Nucleus accumbens (tissue), 56 donors: Measurements from ENCODE around the gene LTF.
"Not testable (repeated sequence)": the region's sequence is repeated elsewhere in the genome, so short reads cannot be mapped to it uniquely, and the experiment has no call there.

Experiments
- DNase-seq, 56 donors: peaks; one replicate each; lab custom pipeline; 2025; lab: John Stamatoyannopoulos, UW

The LTF gene

DNA sequence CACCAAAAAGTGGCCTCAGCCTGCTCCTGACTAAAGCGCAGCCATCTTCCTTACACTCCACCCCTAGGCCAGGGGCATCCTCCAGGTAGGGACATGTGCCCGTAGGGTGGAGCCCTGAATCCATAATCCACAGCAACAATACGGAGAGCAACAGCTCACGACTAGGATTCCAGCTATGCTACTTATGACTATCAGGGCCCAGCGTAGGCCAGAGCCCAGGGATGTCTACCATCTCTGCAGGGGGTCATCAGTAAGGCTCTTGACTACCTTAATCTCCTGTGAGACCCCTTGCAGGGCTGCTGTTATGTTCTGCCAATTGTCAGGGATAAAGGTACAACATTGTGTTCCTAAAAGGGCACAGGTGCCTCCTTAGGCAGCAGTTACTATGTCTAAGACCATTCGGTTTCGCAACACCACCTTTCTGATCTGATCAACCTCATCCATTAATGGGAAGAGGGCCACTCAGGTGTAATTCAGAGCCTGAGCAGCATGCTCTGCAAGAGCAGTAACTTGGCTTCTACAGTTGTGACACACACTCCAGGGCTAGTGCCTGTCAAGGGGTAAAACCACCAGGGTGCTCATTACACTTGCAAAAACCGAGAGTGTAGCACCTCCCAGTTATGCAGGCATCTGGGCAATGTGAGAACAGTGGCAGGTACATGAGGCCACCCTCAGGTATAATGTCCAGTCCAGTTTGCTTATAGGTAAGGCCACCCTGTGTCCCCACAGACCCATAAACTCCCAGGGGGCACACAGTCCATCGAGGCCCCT is 46.7 kb downstream of the LTF start:
- no peak for DNase-seq

DNA sequence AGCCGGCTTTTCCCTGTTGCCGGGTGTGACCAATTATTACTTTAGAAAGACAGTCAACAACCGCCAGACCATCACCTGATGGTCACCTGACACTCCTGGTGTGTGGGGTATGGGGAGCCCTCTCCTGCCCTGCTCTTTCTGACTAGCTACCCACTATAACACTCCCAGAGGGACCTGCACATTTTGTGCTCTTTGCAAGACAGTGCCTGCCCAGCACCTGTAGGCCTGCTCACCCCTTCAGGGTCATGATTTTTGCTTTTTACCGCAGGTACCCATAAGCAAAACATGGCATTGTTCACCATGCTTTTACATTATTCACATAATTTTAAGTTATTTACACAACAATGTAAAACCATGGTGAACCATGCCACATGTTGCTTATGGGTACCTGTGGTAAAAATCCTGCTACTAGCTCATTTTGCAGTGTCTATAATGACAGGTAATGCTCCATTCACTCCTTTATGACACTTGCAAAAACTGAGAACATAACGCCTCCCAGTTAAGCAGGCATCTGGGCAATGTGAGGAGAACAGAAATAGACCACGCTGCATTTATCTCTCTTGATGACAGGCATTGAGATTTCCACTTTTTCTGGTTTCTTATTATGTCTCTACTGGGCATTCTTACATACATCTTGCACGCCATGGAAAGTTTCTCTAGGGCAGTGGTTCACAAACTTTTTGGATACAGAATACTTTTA is 47.7 kb downstream of the LTF start:
- DNase-seq, result no peak

DNA sequence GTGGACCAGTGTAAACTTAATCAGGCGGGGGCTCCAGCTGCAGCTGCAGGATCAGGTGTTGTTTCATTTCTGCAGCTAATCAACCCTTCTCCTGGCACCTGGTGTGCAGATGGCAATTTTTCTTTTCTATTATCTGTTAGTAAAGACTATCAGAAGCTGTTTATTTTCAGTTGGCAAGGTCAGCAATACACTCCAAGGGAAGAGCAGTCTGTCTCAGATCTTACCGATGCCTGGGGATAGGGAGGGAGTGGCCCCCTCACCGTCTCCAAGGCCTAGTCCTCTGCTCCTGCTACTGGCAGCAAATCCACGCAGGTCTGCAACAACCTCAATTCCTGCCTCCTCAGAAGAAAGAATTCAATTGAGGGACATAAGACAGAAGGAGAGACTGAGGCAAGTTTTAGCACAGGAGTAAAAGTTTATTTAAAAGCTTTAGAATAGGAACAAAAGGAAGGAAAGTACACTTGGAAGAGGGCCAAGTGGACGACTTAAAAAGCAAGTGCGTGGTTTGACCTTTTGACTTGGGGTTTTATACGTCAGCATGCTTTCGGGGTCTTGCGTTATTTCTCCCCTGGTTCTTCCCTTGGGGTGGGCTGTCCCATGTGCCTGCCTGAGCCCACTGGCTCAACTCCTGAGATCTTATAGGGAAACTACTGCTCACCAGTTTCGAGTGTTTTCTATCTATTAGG is 48.4 kb downstream of the LTF start:
- DNase-seq, result no peak

DNA sequence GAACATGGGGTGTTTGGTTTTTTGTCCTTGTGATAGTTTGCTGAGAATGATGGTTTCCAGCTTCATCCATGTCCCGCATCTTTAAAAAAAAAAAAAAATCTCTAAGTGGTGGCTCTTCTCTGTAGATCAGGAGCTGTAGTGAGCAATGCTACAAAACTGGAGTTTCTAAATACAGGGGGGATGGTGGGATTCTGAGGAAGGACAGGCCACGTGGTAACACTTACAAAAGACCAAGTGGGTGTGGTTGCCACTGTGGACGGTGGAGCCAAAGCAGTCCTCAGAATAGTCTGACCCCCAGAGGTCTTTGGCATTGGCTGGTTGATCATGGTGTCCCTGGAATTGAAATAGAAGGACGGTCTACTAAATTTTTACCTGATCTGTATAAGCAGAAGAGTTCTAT is 50.0 kb downstream of the LTF start:
- DNase-seq, result no peak

DNA sequence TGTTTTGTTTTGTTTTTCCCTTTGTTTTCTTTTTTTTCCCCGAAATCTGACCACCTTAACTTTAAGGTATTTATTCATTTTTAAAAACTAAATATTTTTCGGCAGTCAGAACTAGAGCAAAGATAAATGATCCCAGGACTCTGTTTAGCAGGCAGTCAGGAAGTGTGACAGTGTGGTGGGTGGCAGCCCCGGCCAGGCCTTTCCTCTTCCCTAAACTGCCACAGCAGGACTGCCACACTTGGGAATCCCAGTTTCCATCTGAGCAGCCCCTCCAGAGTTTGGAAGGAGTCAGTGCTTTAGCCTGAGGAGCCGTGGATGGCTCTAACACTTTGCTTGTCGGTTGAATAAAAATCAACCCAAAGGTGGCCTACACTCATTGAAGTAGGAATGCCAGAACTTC is 50.8 kb downstream of the LTF start:
- DNase-seq, result no peak

DNA sequence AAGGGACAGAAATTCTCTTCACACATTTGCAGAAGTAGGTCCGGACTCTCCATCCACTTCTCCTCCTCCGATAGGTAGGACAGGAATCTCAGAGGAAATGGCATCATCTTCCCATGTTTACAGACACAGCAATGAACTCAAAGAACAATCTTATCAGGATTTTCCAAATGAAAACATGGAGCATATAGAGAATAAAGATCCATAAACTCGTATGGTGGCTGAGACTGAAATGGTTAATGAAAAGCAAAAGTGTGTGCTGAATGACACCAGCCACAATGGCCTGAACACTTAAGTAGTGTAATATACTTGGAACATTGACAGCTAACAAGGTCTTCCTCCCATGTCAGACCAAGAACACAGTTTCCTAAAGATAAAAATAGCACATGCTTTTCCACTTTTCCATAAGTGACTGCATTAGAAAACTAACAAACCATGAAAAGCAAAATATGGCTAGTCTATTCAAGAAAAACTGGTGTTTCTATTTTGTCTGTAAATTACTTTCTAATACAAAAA is 51.9 kb downstream of the LTF start:
- DNase-seq, result no peak

DNA sequence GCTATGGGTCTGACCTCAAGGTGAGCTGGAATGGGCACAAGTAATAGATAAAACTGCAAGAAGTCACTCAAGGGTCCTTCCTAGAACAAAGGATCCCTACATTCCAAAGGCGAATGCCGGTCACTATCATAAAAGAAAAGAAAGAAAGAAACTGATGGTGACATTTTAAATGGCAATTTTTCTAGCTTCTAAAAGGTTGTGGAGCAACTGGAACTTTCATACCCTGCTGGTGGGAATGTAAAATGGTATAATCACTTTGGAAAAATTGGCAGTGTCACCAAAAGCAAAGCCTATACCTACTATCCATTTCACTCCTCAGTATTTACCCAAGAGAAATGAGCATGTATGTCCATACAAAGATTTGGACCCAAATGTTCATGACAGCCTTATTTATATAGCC is 53.4 kb downstream of the LTF start:
- DNase-seq, result no peak

DNA sequence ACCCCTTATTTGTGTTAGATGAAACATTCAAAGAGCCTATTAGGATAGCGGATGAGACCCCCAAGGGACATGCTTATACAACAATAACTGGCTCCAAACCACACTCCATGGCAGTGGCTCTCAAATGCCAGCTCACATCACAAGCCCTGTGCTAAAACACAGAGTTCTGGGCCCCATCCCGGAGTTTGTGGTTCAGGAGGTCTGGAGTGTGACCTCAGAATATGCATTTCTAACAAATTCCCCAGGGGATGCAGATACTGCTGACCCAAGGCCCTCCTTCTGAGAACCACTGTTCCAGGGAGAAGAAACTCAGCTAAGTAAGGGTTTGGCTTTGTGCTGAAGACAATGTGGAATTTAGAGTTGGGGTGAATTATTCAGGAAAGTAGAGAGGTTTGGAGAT is 54.0 kb downstream of the LTF start:
- no peak for DNase-seq

DNA sequence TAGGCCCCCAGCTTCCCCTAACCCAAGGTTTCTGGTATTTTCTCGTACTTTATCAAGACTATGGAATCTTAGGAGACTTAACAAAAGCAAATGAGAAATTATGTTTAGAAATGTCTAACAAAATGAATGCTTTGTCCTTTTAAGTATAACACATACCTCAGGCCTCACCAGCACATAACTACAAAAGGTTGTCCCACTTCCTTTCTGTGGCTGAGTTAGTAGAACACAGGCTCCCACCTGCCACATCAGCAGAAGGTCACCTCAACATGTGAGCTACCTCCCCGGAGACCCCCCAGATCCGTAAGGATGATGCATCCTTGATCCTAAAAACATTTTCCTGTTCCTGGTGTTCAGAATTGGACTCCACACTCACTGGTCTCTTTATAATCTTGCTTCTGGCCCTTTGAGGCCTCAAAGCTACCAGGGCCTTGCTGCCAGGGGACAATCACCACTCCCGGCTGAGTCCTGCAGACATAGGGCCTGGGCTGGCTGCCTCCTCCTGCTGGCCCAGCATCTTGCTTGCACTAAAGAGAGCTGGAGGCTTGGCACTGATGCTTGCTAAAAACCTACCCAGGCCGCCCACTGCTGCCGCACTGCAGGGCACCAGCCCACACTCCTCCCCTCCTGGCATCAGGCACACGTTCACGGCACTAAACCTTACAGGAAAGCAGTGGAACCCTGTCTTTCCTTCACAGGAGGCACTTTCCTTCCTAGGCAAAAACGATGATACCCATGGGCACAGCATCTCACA is 54.8 kb downstream of the LTF start:
- peak in 14 of 56 donors; percentile 8 to 39 (median 16) for DNase-seq

DNA sequence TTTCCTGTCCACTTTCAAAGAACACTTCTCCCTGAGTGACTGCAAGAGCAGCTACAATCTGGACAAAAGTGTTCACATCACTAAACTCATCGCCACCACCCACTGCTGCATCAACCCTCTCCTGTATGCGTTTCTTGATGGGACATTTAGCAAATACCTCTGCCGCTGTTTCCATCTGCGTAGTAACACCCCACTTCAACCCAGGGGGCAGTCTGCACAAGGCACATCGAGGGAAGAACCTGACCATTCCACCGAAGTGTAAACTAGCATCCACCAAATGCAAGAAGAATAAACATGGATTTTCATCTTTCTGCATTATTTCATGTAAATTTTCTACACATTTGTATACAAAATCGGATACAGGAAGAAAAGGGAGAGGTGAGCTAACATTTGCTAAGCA is 55.9 kb downstream of the LTF start:
- DNase-seq, result no peak

DNA sequence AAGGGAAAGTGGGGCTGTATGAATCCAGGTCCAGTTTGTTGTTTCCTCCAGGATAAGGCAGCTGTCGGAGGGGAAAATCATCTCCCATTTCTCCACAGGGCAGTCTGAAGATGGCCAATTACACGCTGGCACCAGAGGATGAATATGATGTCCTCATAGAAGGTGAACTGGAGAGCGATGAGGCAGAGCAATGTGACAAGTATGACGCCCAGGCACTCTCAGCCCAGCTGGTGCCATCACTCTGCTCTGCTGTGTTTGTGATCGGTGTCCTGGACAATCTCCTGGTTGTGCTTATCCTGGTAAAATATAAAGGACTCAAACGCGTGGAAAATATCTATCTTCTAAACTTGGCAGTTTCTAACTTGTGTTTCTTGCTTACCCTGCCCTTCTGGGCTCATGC is 56.7 kb downstream of the LTF start:
- DNase-seq, result no peak

DNA sequence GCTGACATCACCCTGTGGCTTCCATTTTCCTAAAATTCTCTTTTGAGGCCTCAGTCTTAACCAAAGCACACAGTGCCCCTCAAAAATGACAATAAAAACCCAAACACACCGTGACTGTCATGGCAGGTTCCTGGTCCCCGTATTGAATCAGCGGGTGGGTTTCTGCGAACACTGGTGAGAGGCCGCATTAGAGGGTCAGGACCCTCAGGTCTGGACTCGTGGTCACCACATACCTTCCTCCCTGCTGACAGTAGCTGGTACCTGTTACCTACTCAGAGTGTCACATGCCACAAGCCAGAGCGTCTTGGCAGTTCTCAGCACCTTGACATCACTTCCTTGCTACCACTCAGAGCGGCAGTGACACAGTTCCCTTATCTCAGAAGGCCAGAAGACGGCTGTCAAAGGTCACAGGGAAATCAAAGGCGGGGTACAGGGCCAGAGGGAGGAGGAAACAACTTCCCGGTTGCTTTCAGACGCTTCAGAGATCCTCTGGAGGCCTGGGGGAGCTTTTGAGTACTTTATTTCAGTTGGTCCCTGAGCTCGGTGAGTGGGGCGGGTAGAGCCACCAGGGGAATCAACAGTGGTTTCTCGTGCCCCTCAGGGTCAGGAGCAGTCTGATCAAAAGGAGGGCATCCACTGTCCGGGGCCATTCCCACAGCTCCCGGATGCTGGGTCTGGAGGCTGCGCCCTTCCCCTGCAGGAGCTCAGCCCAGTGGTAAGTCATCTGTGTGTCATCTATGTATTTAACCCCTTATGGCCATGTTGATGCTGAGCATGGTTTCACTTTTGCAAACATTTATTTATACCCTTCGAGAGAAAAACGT is 57.7 kb downstream of the LTF start, which contains the start of the genes CCR5AS and CCRL2:
Gene CCR5AS, minus strand, starts transcription at position 279 of the 824 bp plus-strand sequence.
Gene CCRL2, plus strand, starts transcription at position 472 of the 824 bp plus-strand sequence. CDS start 821 bp downstream, outside the sequence.
- DNase-seq, result peak in 13 of 56 donors; percentile 5 to 34 (median 17)

DNA sequence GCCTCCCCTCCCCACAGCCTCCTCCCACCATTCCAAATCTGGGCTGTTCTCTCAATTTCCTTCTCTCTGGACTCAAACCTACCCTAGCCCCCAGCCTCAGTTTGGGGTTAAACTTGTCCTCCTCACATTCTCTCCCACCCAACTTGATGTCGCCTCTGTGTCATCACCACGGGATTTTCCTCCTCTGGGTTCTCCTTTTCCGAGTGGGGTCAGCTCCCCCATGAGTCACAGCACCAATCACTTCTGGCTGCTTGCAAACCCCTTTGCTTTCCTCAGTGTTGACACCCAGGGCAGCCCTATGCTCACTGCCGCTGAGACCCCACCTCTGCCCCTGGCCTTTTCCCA is 58.3 kb downstream of the LTF start:
- DNase-seq, result peak in 2 of 56 donors; percentile 4 to 13

DNA sequence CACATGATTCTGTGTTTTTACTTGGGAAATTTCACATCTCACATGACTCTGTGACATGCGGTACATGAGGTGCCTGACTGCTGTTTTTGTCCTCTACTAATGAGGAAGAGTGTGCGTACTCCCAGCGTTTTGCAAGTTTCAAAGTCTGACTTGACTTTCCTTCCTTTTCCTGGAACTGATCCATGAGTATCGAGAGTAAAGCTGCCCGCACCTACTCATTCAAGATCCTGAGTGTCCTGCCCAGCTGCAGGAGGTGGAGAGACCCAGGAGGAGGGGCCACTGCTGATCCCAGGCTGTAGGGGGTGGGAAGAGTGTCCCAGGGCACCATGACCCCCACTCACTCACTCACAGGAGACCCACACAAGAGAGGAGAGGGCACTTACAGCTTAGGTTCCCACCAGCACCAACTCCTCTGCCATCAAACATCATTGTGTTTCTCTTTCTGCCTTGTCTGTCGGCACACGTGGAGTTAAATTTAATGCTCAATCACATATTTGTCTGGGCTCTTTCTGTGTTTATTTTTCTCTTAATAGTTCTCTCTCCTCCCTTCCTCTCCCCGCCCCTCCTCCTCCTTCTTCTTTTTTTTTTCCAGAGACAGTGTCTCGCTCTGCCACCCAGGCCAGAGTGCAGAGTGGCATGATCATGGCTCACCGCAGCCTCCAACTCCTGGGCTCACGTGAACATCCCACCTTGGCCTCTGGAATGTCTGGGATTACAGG is 59.2 kb downstream of the LTF start:
- peak in 1 of 56 donors; percentile 11 for DNase-seq

DNA sequence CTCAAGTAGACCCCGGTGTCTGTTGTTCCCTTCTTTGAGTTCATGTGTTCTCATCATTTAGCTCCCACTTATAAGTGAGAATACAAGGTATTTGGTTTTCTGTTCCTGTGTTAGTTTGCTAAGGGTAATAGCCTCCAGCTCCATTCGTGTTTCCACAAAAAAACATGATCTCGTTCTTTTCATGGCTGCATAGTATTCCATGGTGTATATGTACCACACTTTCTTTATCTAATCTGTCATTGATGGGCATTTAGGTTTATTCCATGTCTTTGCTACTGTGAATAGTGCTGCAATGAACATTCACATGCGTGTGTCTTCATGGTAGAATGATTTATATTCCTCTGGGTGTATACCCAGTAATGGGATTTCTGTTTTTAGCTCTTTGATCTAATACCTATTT is 61.8 kb downstream of the LTF start:
- not testable (repeated sequence) for DNase-seq

DNA sequence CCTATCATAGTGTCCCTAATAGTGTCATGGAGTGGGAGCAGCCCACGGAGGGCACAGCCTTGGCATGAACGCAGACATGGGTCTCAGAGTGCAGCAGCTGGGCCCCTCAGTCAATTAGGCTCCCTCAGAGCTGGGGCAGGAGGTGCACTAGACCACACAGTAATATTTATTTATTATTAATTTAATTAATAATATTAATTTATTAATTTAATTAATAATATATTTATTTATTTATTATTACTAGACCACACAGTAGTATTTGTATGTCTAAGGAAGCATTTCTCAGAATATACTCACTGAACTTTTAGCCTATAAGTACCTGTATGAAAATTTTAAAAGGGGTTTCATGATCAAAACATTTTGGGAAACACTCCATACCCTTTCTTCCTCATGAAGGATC is 63.1 kb downstream of the LTF start:
- no peak for DNase-seq

DNA sequence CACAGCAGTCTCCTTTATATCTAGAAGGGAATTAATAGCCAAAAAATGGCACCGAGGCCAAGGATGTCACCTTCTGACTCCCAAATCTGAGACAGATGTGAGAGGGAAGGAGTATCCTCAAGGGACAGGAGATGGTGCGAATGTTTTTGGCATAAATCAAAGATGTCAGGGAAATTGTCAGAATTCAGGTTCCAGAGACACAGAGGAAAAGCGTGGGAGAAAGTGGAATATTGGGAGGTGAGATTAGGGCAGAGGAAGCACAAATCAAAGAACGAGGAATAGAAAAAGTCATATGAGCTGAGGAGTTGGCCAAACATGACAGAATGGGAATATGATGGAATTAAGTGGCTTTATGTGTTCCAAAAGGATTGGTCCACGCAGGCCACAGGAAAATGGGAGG is 63.9 kb downstream of the LTF start:
- no peak for DNase-seq

DNA sequence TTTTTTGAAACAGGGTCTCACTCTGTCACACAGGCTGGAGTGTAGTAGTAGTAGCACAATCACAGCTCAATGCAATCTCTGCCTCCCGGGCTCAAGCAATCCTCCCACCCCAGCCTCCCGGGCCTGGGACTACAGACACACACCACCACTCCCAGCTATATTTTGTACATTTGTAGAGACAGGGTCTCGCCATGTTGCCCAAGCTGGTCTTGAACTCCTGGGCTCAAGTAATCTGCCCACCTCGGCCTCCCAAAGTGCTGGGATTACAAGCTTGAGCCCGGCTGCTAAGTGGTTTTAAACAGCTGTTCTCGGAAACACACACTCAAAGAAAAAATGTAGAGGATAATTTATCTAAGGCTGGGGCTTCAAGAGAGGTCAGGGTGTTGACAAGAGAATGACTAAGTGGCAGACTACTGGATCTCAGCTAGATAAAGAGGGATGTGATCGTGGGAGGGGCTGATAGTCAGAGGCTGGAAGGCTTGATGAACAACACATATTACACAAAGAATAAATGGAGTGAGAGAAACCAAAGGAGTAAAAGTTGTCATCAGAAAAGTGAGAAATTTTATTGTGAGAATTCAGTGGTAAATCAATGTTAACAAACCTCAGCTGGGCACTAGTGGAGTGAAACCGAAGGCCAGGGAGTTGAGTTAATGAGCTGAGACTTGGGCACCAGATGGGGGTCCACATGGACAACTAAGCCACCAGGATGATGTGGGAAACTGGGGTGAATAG is 64.5 kb downstream of the LTF start:
- no peak for DNase-seq
